ENCODE data around the gene MFAP3. TPM values are rescaled to one million over a fixed set of nuclear protein-coding genes. Genes with fewer than 3 reads are reported as not detected.
"Not testable (repeated sequence)": the region's sequence is repeated elsewhere in the genome, so short reads cannot be mapped to it uniquely, and the experiment has no call there.

Gene MFAP3
- 113 and 138 TPM in 2 replicates for total RNA-seq

DNA sequence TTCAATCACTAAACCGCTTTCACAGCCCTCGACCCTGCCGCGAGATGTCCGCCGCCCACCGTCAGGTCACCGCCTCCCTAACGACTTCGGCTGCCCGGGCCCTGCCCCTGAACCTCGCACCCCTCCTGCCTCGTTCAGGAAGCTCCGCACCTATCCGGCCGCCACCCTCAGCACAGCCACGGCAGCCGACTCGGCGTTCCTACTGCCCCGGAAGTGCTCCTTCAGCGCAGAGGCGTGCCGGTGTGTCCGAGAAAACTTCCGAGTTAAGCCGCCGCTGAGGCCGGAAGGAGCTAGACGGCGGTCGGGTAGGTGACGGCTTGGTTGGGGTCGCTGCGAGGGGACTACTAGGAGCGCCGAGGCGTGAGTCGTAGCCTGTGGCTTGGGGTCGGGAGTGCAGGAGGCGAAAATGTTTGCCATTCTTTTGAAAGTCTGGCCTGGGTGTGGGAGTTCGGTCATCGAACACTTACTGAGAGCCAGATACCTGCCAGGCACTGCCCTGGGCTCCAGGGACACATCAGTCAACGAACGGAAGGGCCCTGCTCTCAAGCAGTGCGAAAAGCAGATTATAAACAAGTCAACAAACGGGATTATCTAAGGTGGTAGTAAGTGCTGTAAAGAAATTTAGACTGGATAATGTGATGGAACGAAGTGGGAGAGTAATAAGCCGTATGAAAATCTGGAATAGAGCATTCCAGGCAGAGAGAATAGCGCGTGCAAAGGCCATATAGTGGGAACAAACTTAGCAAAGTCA lies at the start of gene MFAP3, which contains the start of gene FAM114A2:
Gene MFAP3, plus strand, starts transcription at position 261 of the 751 bp plus-strand sequence. CDS start 10,756 bp downstream, outside the sequence.
Gene FAM114A2, minus strand, starts transcription at position 204 of the 751 bp plus-strand sequence. CDS start 3,957 bp downstream, outside the sequence.
- DNase-seq (ENCODE audit: low read depth in 2 of 2), result peak; percentile 76 to 93

GRCh38 chr5:153991168-153991567 lies 47.6 kb upstream of the MFAP3 start:
- DNase-seq (ENCODE audit: low read depth in 2 of 2), result no peak

DNA sequence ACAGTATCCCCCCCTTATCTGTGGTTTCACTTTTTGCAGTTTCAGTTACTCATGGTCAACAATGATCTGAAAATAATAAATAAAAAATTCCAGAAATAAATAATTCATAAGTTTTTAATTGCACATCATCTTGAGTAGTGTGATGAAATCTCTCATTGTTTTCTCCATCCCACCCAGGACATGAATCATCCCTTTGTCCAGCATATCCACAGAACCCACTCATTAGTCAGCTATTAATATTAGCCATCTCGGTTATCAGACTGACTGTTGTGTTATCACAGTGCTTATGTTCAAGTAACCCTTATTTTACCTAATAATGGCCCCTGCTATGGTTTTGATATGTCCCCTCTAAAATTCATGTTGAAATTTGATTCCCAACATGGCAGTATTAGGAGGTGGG lies 40.8 kb upstream of the MFAP3 start:
- DNase-seq (ENCODE audit: low read depth in 2 of 2), result no peak

GRCh38 chr5:153998768-153999167 lies 40.0 kb upstream of the MFAP3 start:
- DNase-seq (ENCODE audit: low read depth in 2 of 2), result no peak

DNA sequence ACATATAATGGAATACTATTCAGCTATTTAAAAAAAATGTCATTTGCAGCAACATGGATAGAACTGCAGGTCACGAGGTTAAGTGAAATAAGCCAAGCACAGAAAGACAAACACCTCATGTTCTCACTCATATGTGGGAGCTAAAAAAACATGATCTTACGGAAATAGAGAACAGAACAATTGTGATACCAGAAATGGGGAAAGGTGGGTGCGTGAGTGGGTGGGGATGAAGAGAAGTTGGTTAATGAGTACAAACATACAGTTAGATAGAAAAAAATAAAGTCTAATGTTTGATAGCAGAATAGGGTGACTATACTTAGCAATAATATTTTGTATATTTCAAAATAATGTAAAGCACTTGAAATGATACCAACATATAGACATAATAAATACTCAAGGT lies 38.8 kb upstream of the MFAP3 start:
- no peak for DNase-seq (ENCODE audit: low read depth in 2 of 2)

- no peak for DNase-seq (ENCODE audit: low read depth in 2 of 2)
Measured at GRCh38 chr5:154000703-154001102, 38.1 kb upstream of the MFAP3 start.

DNA sequence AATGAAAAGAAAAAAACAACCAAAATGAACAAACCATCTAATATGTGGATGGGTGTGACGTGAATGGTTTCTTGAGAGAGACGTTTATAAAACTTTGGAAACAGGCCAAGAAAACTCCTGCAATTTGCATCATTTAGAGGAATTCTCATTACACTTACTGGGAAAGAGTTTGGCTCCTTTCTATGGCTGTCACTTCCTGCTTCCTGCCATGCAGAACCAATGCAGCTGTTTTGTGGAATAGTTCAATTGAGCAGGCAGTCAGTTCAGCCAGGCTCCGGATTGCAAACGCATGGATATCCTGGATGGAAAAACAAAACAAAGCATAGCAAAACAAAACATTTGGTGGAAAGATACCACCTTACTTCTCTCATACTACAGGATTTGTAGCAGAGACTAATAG lies 36.7 kb upstream of the MFAP3 start:
- peak; percentile 95 to 97 for DNase-seq (ENCODE audit: low read depth in 2 of 2)

DNA sequence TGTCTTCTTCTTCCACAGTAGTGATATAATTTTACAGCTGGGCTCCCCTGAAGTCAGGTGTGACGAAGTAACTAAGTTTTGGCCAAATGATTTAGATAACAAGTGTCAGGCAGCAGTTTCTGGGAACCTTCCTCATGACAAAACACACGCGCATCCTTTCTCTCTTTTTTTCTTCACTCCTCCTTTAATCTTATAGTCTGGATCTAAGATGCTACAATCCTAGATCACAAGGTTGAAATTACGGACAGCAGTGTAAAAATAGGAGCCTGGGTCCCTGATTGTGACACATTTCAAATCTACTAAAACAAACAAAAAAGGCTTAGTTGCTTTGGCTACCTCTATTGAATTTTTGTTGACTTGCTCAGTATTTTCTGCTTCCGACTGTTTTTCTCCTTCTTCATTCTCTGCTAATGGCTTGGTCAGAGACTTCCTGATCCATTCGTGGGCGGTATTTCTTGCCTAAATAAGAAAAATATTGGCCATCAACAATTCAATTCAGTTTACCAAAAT lies 36.2 kb upstream of the MFAP3 start:
- peak; percentile 23 to 31 for DNase-seq (ENCODE audit: low read depth in 2 of 2)

DNA sequence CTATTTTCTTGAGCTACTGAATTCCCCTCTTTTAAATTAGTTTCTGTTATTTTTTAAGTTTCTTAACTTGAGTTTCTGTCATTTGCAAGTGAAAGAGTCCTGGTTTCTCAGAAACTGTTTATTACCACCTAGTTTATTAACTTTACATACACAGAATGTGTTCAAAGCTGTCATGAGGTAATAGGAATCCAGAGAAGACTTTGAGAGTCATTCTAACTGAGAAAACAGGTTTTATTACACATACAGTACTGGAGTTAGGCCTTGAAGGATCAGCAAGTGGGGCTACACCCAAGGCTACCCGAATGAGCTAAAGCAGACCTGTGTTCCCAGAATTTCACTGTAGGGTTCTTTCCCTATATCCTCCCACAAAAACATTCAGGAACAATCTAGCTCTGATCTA lies 33.1 kb upstream of the MFAP3 start:
- no peak for DNase-seq (ENCODE audit: low read depth in 2 of 2)

DNA sequence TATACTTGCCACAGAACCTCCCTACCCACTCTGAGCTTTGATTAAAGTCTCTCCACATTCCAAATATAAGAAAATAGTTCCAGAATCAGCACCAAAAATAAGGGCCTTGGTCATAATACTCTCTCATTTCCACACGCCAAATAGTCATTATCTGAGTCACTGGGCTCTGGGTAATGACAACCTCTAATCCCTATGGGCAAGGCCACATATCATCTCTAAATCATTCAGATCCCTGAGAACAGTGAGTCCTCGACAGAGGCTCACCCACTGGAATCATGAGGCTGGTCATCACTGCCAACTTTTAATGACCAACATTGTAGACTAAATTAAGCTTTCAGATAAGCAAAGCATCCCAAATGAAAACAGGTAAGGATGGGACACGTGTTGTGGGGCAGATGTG lies 28.1 kb upstream of the MFAP3 start:
- no peak for DNase-seq (ENCODE audit: low read depth in 2 of 2)

GRCh38 chr5:154015071-154015693 lies 23.6 kb upstream of the MFAP3 start:
- DNase-seq (ENCODE audit: low read depth in 2 of 2), result peak in 1 of 2 donors; percentile 17

GRCh38 chr5:154018919-154019318 lies 19.8 kb upstream of the MFAP3 start:
- DNase-seq (ENCODE audit: low read depth in 2 of 2), result not testable (repeated sequence)

- no peak for DNase-seq (ENCODE audit: low read depth in 2 of 2)
Measured at GRCh38 chr5:154025951-154026350, 12.8 kb upstream of the MFAP3 start.

- no peak for DNase-seq (ENCODE audit: low read depth in 2 of 2)
Measured at GRCh38 chr5:154031937-154032489, 6.8 kb upstream of the MFAP3 start.

DNA sequence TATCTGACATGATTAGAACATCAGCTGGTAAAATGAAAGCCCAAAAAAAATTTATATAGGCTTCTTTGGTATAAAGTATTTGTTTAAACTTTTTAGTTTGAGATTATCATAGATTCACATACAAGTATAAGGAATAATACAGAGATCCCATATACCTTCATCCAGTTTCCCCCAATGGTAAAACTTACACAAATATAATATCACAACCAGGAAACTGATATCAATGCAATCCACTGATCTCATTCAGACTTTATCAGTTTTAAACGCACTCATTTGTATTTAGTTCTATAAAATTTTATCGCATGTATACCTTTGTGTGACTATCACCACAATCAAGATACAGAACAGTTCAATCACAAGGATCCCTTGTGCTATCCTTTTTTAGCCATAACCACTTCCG lies 3.8 kb upstream of the MFAP3 start:
- DNase-seq (ENCODE audit: low read depth in 2 of 2), result no peak

GRCh38 chr5:154038261-154038706 lies 483 bp upstream of the MFAP3 start:
- peak; percentile 74 to 75 for DNase-seq (ENCODE audit: low read depth in 2 of 2)

GRCh38 chr5:154039458-154039829 lies 677 bp downstream of the MFAP3 start:
- no peak for DNase-seq (ENCODE audit: low read depth in 2 of 2)

DNA sequence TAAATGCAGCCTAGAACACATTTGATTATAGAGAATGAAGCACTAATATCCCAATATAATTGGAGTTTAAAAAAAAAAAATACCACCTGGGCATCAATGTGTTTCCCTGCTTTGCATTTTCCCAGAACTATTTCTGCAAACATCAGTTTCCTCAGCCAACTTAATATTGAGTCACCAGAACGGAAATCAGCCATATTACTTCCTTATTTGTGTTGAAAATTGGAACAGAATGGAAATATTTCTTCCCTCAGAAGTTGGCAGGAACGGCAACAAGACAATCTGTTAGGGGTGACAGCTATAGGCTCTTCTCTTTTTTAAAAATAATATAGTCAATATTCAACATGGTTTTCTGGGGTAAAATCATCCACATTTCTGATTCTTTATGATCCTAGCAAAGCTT lies 4.0 kb downstream of the MFAP3 start:
- peak; percentile 37 to 85 for DNase-seq (ENCODE audit: low read depth in 2 of 2)

DNA sequence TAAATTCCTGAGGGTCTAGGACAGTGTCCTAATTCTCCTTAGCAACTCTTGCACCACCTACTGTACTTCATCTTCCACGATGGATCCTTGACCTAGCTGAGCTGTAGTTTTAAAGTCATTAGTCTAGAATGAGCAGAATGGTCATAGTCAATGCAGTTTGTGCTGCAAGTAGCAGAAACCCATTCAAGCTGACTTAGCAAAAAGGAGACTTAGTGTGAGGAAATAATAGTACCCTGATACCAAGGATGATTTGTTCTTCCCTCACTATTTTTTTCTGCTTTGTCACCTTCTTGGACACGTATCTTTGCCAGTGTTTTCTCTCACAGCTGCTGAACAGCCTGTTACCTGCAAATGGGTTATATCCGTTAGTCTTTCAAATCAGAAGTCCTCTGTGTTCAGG lies 5.3 kb downstream of the MFAP3 start:
- no peak for DNase-seq (ENCODE audit: low read depth in 2 of 2)

DNA sequence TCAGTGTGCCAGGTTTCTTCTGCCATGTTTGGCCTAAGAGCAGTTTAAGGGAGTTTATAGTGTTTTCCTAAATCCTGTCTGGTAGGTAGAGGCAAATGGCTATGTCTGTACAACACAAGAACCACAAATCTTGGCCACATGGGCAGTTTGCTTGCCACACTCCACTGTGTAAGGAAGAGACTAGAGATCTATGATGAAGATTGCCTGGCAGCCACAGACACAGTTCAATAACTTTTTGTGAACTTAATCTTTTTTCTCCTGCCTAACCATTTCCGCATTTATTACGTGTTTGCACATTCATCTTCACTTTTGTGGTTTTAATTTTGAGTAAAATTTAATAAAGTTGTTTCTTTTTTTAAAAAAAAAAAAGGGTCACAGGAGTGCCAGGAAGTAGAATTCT lies 5.8 kb downstream of the MFAP3 start:
- no peak for DNase-seq (ENCODE audit: low read depth in 2 of 2)

DNA sequence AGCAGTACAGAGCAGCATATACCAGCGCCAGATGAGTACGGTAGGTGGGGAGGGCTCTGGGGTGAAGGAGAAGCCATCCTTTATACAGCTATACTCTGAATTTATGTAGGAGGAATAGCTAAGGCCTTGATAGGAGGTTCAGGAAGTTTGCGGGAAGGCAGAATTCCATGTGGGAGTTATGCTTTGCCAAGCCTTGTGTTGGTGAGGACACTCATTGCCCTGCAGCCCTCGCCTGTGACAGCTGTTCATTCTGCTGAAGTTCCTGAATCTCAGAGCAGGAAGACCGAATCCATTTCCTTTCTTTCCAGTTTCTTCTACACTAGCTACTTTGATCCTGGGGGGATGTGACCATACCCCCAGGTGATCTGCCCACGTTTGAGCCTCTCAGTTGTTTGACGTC lies 7.7 kb downstream of the MFAP3 start:
- no peak for DNase-seq (ENCODE audit: low read depth in 2 of 2)

- DNase-seq (ENCODE audit: low read depth in 2 of 2), result no peak
Measured at GRCh38 chr5:154047324-154047723, 8.6 kb downstream of the MFAP3 start.

All from dermis microvascular lymphatic vessel endothelial cell (primary cell).